ENCODE measurements around the gene HIPK4. TPM values are rescaled to one million over a fixed set of nuclear protein-coding genes. Genes with fewer than 3 reads are reported as not detected.

HIPK4 gene
- total and polyA plus RNA-seq, 9 of the 15 experiments (the other 6 are each of a cell fraction or from before 2014, with no cell fraction given): 0.06 to 0.09 TPM; not detected in 7

Small RNAs within 50 kb of the gene (microRNA-seq; reads per million reads assigned to microRNA genes)
- not detected for gene MIR6796 (ENCODE audit: borderline microRNAs expressed)

Small RNAs within 50 kb of the gene (small RNA-seq; reads per million reads assigned to genes)
- gene MIR6796 (not detected), gene RF00019 (not detected)

Other genes with a start within 250 kb of the HIPK4 start
Only the 7 nearest of the 13 such genes appear.
- gene C19orf47, start 41.8 kb downstream of the HIPK4 start, total RNA-seq (2014; rRNA removed): 15.8 and 18.7 TPM in 2 replicates
- gene C19orf47, start 41.8 kb downstream of the HIPK4 start, total RNA-seq (2014; rRNA removed; fragmentation: Illumina TruSeq; extraction: Trizol): 3.3 and 4.0 TPM in 2 replicates
- 9.6 and 11.0 TPM in 2 replicates for gene C19orf47, start 41.8 kb downstream of the HIPK4 start, total RNA-seq (2015; rRNA removed; fragmentation: Illumina TruSeq; extraction: Trizol)
- gene C19orf47, start 41.8 kb downstream of the HIPK4 start, total RNA-seq (2021): 26.1 and 27.3 TPM in 2 replicates
- gene C19orf47, start 41.8 kb downstream of the HIPK4 start, polyA plus RNA-seq (2011; rRNA removed): 21.6 and 24.9 TPM in 2 replicates
- 15.2 and 18.3 TPM in 2 replicates for gene C19orf47, start 41.8 kb downstream of the HIPK4 start, polyA plus RNA-seq (2014; fragmentation: Illumina TruSeq; extraction: Trizol)
- gene C19orf47, start 41.8 kb downstream of the HIPK4 start, polyA plus RNA-seq (2014; fragmentation: Nextera tagmentation; extraction: Ambion mirVana): under 1 TPM; 0.08 to 0.66 TPM
- 14.7 and 20.5 TPM in 2 replicates for gene C19orf47, start 41.8 kb downstream of the HIPK4 start, polyA plus RNA-seq (2014; rRNA removed)
- gene PLD3, start 41.5 kb downstream of the HIPK4 start, total RNA-seq (2014; rRNA removed): 112 and 167 TPM in 2 replicates
- gene PLD3, start 41.5 kb downstream of the HIPK4 start, total RNA-seq (2014; rRNA removed; fragmentation: Illumina TruSeq; extraction: Trizol): 25.6 and 32.7 TPM in 2 replicates
- gene PLD3, start 41.5 kb downstream of the HIPK4 start, total RNA-seq (2015; rRNA removed; fragmentation: Illumina TruSeq; extraction: Trizol): 63.5 and 72.9 TPM in 2 replicates
- 121 and 128 TPM in 2 replicates for gene PLD3, start 41.5 kb downstream of the HIPK4 start, total RNA-seq (2021)
- 72.7 and 167 TPM in 2 replicates for gene PLD3, start 41.5 kb downstream of the HIPK4 start, polyA plus RNA-seq (2011; rRNA removed)
- gene PLD3, start 41.5 kb downstream of the HIPK4 start, polyA plus RNA-seq (2014; fragmentation: Illumina TruSeq; extraction: Trizol): 79.3 and 129 TPM in 2 replicates
- 1 to 10 TPM; 2.3 to 5.8 TPM for gene PLD3, start 41.5 kb downstream of the HIPK4 start, polyA plus RNA-seq (2014; fragmentation: Nextera tagmentation; extraction: Ambion mirVana)
- 81.6 and 91.2 TPM in 2 replicates for gene PLD3, start 41.5 kb downstream of the HIPK4 start, polyA plus RNA-seq (2014; rRNA removed)
- gene PRX, start 23.2 kb upstream of the HIPK4 start, total RNA-seq (2014; rRNA removed): 2.8 and 3.8 TPM in 2 replicates
- gene PRX, start 23.2 kb upstream of the HIPK4 start, total RNA-seq (2014; rRNA removed; fragmentation: Illumina TruSeq; extraction: Trizol): 0.61 and 0.65 TPM in 2 replicates
- 1.8 and 2.0 TPM in 2 replicates for gene PRX, start 23.2 kb upstream of the HIPK4 start, total RNA-seq (2015; rRNA removed; fragmentation: Illumina TruSeq; extraction: Trizol)
- gene PRX, start 23.2 kb upstream of the HIPK4 start, total RNA-seq (2021): 2.9 and 3.5 TPM in 2 replicates
- gene PRX, start 23.2 kb upstream of the HIPK4 start, polyA plus RNA-seq (2011; rRNA removed): 1.5 and 1.7 TPM in 2 replicates
- 1.3 and 2.1 TPM in 2 replicates for gene PRX, start 23.2 kb upstream of the HIPK4 start, polyA plus RNA-seq (2014; fragmentation: Illumina TruSeq; extraction: Trizol)
- not detected for gene PRX, start 23.2 kb upstream of the HIPK4 start, polyA plus RNA-seq (2014; fragmentation: Nextera tagmentation; extraction: Ambion mirVana)
- 1.4 and 1.7 TPM in 2 replicates for gene PRX, start 23.2 kb upstream of the HIPK4 start, polyA plus RNA-seq (2014; rRNA removed)
- 8.1 and 10.9 TPM in 2 replicates for gene SERTAD1, start 35.8 kb upstream of the HIPK4 start, total RNA-seq (2014; rRNA removed)
- gene SERTAD1, start 35.8 kb upstream of the HIPK4 start, total RNA-seq (2014; rRNA removed; fragmentation: Illumina TruSeq; extraction: Trizol): 2.1 and 2.8 TPM in 2 replicates
- gene SERTAD1, start 35.8 kb upstream of the HIPK4 start, total RNA-seq (2015; rRNA removed; fragmentation: Illumina TruSeq; extraction: Trizol): 4.9 and 5.5 TPM in 2 replicates
- 8.7 and 8.9 TPM in 2 replicates for gene SERTAD1, start 35.8 kb upstream of the HIPK4 start, total RNA-seq (2021)
- 6.1 and 6.8 TPM in 2 replicates for gene SERTAD1, start 35.8 kb upstream of the HIPK4 start, polyA plus RNA-seq (2011; rRNA removed)
- gene SERTAD1, start 35.8 kb upstream of the HIPK4 start, polyA plus RNA-seq (2014; fragmentation: Illumina TruSeq; extraction: Trizol): 2.3 and 5.0 TPM in 2 replicates
- under 1 TPM; 0.15 to 0.85 TPM for gene SERTAD1, start 35.8 kb upstream of the HIPK4 start, polyA plus RNA-seq (2014; fragmentation: Nextera tagmentation; extraction: Ambion mirVana)
- gene SERTAD1, start 35.8 kb upstream of the HIPK4 start, polyA plus RNA-seq (2014; rRNA removed): 6.7 TPM in 2 replicates
- gene SERTAD3, start 54.2 kb upstream of the HIPK4 start, total RNA-seq (2014; rRNA removed): 17.5 and 19.3 TPM in 2 replicates
- 16.1 and 17.2 TPM in 2 replicates for gene SERTAD3, start 54.2 kb upstream of the HIPK4 start, total RNA-seq (2014; rRNA removed; fragmentation: Illumina TruSeq; extraction: Trizol)
- 21.6 and 27.7 TPM in 2 replicates for gene SERTAD3, start 54.2 kb upstream of the HIPK4 start, total RNA-seq (2015; rRNA removed; fragmentation: Illumina TruSeq; extraction: Trizol)
- 28.9 and 31.4 TPM in 2 replicates for gene SERTAD3, start 54.2 kb upstream of the HIPK4 start, total RNA-seq (2021)
- gene SERTAD3, start 54.2 kb upstream of the HIPK4 start, polyA plus RNA-seq (2011; rRNA removed): 17.6 and 18.9 TPM in 2 replicates
- 15.1 and 18.6 TPM in 2 replicates for gene SERTAD3, start 54.2 kb upstream of the HIPK4 start, polyA plus RNA-seq (2014; fragmentation: Illumina TruSeq; extraction: Trizol)
- gene SERTAD3, start 54.2 kb upstream of the HIPK4 start, polyA plus RNA-seq (2014; fragmentation: Nextera tagmentation; extraction: Ambion mirVana): 1 to 10 TPM; 5.4 to 5.9 TPM
- gene SERTAD3, start 54.2 kb upstream of the HIPK4 start, polyA plus RNA-seq (2014; rRNA removed): 18.1 and 18.5 TPM in 2 replicates
- 749 and 813 TPM in 2 replicates for gene BLVRB, start 75.6 kb upstream of the HIPK4 start, total RNA-seq (2014; rRNA removed)
- 110 and 229 TPM in 2 replicates for gene BLVRB, start 75.6 kb upstream of the HIPK4 start, total RNA-seq (2014; rRNA removed; fragmentation: Illumina TruSeq; extraction: Trizol)
- 331 and 332 TPM in 2 replicates for gene BLVRB, start 75.6 kb upstream of the HIPK4 start, total RNA-seq (2015; rRNA removed; fragmentation: Illumina TruSeq; extraction: Trizol)
- 457 and 476 TPM in 2 replicates for gene BLVRB, start 75.6 kb upstream of the HIPK4 start, total RNA-seq (2021)
- gene BLVRB, start 75.6 kb upstream of the HIPK4 start, polyA plus RNA-seq (2011; rRNA removed): 368 and 461 TPM in 2 replicates
- gene BLVRB, start 75.6 kb upstream of the HIPK4 start, polyA plus RNA-seq (2014; fragmentation: Illumina TruSeq; extraction: Trizol): 260 and 428 TPM in 2 replicates
- gene BLVRB, start 75.6 kb upstream of the HIPK4 start, polyA plus RNA-seq (2014; fragmentation: Nextera tagmentation; extraction: Ambion mirVana): 100 to 1,000 TPM in 1 of 2 experiments, 10 to 100 TPM in 1; 81.1 to 184 TPM
- 634 and 677 TPM in 2 replicates for gene BLVRB, start 75.6 kb upstream of the HIPK4 start, polyA plus RNA-seq (2014; rRNA removed)
- gene SPTBN4, start 76.8 kb upstream of the HIPK4 start, total RNA-seq (2014; rRNA removed): 0.86 and 2.0 TPM in 2 replicates
- 0.16 and 0.47 TPM in 2 replicates for gene SPTBN4, start 76.8 kb upstream of the HIPK4 start, total RNA-seq (2014; rRNA removed; fragmentation: Illumina TruSeq; extraction: Trizol)
- 0.83 and 1.3 TPM in 2 replicates for gene SPTBN4, start 76.8 kb upstream of the HIPK4 start, total RNA-seq (2015; rRNA removed; fragmentation: Illumina TruSeq; extraction: Trizol)
- gene SPTBN4, start 76.8 kb upstream of the HIPK4 start, total RNA-seq (2021): 1.5 and 1.6 TPM in 2 replicates
- 1.2 and 1.3 TPM in 2 replicates for gene SPTBN4, start 76.8 kb upstream of the HIPK4 start, polyA plus RNA-seq (2011; rRNA removed)
- 0.51 and 0.70 TPM in 2 replicates for gene SPTBN4, start 76.8 kb upstream of the HIPK4 start, polyA plus RNA-seq (2014; fragmentation: Illumina TruSeq; extraction: Trizol)
- under 1 TPM; 0.01 to 0.10 TPM for gene SPTBN4, start 76.8 kb upstream of the HIPK4 start, polyA plus RNA-seq (2014; fragmentation: Nextera tagmentation; extraction: Ambion mirVana)
- 1.2 and 1.3 TPM in 2 replicates for gene SPTBN4, start 76.8 kb upstream of the HIPK4 start, polyA plus RNA-seq (2014; rRNA removed)

Data from K562 (cell line).